Activated CD8-positive, alpha-beta memory T cell treated with anti-CD3 and anti-CD28 coated beads, Interleukin-2, amount 50 U/mL, for 1 hour (primary cell): ENCODE results near the gene ARHGEF40.
"Not testable (repeated sequence)": the region's sequence is repeated elsewhere in the genome, so short reads cannot be mapped to it uniquely, and the experiment has no call there.

ENCODE experiments used
- DNase-seq: peaks from one replicate; pipeline ENCODE4 v3.0.0-alpha.2; 2020; ENCODE audit errors: extremely low read depth

The ARHGEF40 gene

GRCh38 chr14:21039585-21040369 is 30.3 kb upstream of the ARHGEF40 start:
- DNase-seq: peak; percentile 10

- no peak for DNase-seq
Measured at GRCh38 chr14:21040370-21040925, 29.7 kb upstream of the ARHGEF40 start.

GRCh38 chr14:21040941-21041340 is 29.2 kb upstream of the ARHGEF40 start:
- DNase-seq: not testable (repeated sequence)

- DNase-seq: no peak
Measured at GRCh38 chr14:21041676-21042433, 28.2 kb upstream of the ARHGEF40 start, which contains the start of gene RNASE7. Gene RNASE7 (plus strand): TSS chr14:21042362. CDS start chr14:21042993, 631 bp downstream.

- DNase-seq: no peak
Measured at GRCh38 chr14:21042918-21043317, 27.2 kb upstream of the ARHGEF40 start.

- DNase-seq: no peak
Measured at GRCh38 chr14:21043387-21043973, 26.6 kb upstream of the ARHGEF40 start.

GRCh38 chr14:21043974-21044618 is 26.0 kb upstream of the ARHGEF40 start:
- no peak for DNase-seq

GRCh38 chr14:21047378-21047781 is 22.7 kb upstream of the ARHGEF40 start:
- DNase-seq: no peak

- DNase-seq: no peak
Measured at GRCh38 chr14:21048638-21049037, 21.5 kb upstream of the ARHGEF40 start.

GRCh38 chr14:21049271-21049673 is 20.8 kb upstream of the ARHGEF40 start:
- DNase-seq: no peak

- DNase-seq: no peak
Measured at GRCh38 chr14:21050597-21050996, 19.5 kb upstream of the ARHGEF40 start.

- no peak for DNase-seq
Measured at GRCh38 chr14:21053184-21054122, 16.7 kb upstream of the ARHGEF40 start.

- DNase-seq: no peak
Measured at GRCh38 chr14:21054123-21054767, 15.9 kb upstream of the ARHGEF40 start.

- DNase-seq: no peak
Measured at GRCh38 chr14:21054768-21055145, 15.3 kb upstream of the ARHGEF40 start.

GRCh38 chr14:21055432-21056117 is 14.5 kb upstream of the ARHGEF40 start:
- DNase-seq: no peak

- no peak for DNase-seq
Measured at GRCh38 chr14:21056520-21057163, 13.5 kb upstream of the ARHGEF40 start.

GRCh38 chr14:21057803-21058675 is 12.1 kb upstream of the ARHGEF40 start, which contains the start of gene RNASE8:
Gene RNASE8 (plus strand): TSS chr14:21057822. CDS start chr14:21057893, 71 bp downstream.
- no peak for DNase-seq

- DNase-seq: no peak
Measured at GRCh38 chr14:21058903-21059302, 11.2 kb upstream of the ARHGEF40 start.
